HepG2 (cell line): ENCODE data around the gene NDUFC1.

ENCODE experiments used
- SMC3 ChIP-seq: IDR thresholded peaks from 2 replicates; pipeline ENCODE4 v1.6.1; 2011; ENCODE audit warnings: low read length, improper control_type of control experiment
- TAF1 ChIP-seq: sonication (generic); formaldehyde crosslinking; IDR thresholded peaks from 2 replicates; pipeline ENCODE4 v1.4.0; 2020; ENCODE audit warnings: missing genetic modification reagents
- TF ChIP-seq, protein P1 (sequence below): IDR thresholded peaks from 2 replicates; pipeline ENCODE4 v1.6.1; 2016; ENCODE audit warnings: low read depth, borderline replicate concordance

DNA sequence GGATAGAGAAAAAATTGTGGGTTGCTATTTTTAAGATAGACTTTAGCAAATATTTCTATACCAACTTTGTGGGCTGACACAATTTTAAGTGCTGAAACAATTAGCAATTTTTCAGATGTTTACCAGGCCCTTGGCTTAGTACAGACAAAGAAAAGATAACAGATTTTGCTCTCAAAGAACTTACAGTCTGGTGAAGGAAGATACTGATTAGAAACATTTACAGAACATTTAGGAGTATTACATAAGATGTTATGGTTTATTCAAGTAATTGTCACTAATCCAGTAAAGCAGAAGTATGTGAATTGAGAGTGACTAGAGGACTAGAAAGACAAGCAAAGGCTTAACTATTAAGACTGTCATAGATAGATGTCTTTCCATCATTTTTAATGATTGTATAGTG is 35.3 kb upstream of the NDUFC1 start:
- TF ChIP-seq, protein P1, sequence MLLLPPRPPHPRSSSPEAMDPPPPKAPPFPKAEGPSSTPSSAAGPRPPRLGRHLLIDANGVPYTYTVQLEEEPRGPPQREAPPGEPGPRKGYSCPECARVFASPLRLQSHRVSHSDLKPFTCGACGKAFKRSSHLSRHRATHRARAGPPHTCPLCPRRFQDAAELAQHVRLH = no peak
- TF ChIP-seq TAF1 (CRISPR knock-in tag) (no peak), SMC3 (no peak)
